ENCODE measurements around the gene GRID1. TPM values are rescaled to one million over a fixed set of nuclear protein-coding genes. Genes with fewer than 3 reads are reported as not detected.

Gene GRID1
- total and polyA plus RNA-seq, 9 of the 15 experiments (the other 6 are each of a cell fraction or from before 2014, with no cell fraction given) = 0.01 to 7.2 (median 1.2) TPM

- no peaks in the 10 kb centered on the region for H3K9me1 ChIP-seq (ENCODE audit: control insufficient read depth, insufficient read depth, low read length)
- H3K4me2 ChIP-seq (ENCODE audit: insufficient read depth, low read length) = no peak overlapping the region
- intact Hi-C loops (cut with micrococcal nuclease) = no loop called here
- CTCF ChIA-PET (ENCODE audit: low intra/inter-chr PET ratio) = no interaction called here
- H3K36me3 ChIP-seq (ENCODE audit: control insufficient read depth, insufficient read depth, low read length) = no peaks in the 10 kb centered on the region
- FAIRE-seq = no peak
- 2% methylated on average over 5 of the region's 5 CpGs for WGBS (ENCODE audit: insufficient coverage, low coverage, missing lambda C conversion rate)
- H2AFZ ChIP-seq (ENCODE audit: low read depth, low read length) = no peak overlapping the region
- no peak overlapping the region for H3K27ac ChIP-seq (ENCODE audit: extremely low read depth, low read depth, low read length)
- no peak overlapping the region for H3K4me3 ChIP-seq
- H3K27me3 ChIP-seq (ENCODE audit: control insufficient read depth in 2 of 2, insufficient read depth in 2 of 2, low read length in 2 of 2) = peaks cover 0 to 3% of the 10 kb centered on the region in 2 experiments; a peak in 1 of 5 replicates
- TF ChIP-seq ERF (CRISPR knock-in tag; IDR thresholded peaks at IDR 0.05) = no peak
- no peak for TF ChIP-seq CAMTA2 (CRISPR knock-in tag; conservative IDR thresholded peaks at IDR 0.05)
- TF ChIP-seq CBFB (CRISPR knock-in tag; IDR thresholded peaks at IDR 0.05) = no peak
- no peak for TF ChIP-seq PRMT5 (CRISPR knock-in tag; IDR thresholded peaks at IDR 0.05)
- TF ChIP-seq ZNF436 (CRISPR knock-in tag; IDR thresholded peaks at IDR 0.05) = no peak
- no peak for TF ChIP-seq ZNF717 (CRISPR knock-in tag; IDR thresholded peaks at IDR 0.05)
- TF ChIP-seq EWSR1 (IDR thresholded peaks at IDR 0.05; ENCODE audit: borderline replicate concordance, low read depth, partially characterized antibody) = no peak
- no peak for TF ChIP-seq TEAD1 (CRISPR knock-in tag; IDR thresholded peaks at IDR 0.05)
- TF ChIP-seq ZNF561 (CRISPR knock-in tag; conservative IDR thresholded peaks at IDR 0.05) = no peak
- TF ChIP-seq ZNF316 (IDR thresholded peaks at IDR 0.05) = peak; percentile 75
- TF ChIP-seq ILK (tag; IDR thresholded peaks at IDR 0.05; ENCODE audit: borderline replicate concordance, low read depth) = no peak
- no peak for TF ChIP-seq GTF3C2 (IDR thresholded peaks at IDR 0.05; ENCODE audit: borderline replicate concordance, extremely low read depth, insufficient read length)
- no peak for TF ChIP-seq ZNF76 (CRISPR knock-in tag; IDR thresholded peaks at IDR 0.05; ENCODE audit: borderline replicate concordance)
- no peak for TF ChIP-seq SRF (CRISPR knock-in tag; IDR thresholded peaks at IDR 0.05)
- TF ChIP-seq MAFF (IDR thresholded peaks at IDR 0.05; ENCODE audit: low read length) = peak; percentile 53
- peak; percentile 48; the same call in 1 of the 2 replicates for TF ChIP-seq C11orf30 (IDR thresholded peaks at IDR 0.05; ENCODE audit: low read depth)
- TF ChIP-seq CXXC5 (CRISPR knock-in tag; IDR thresholded peaks at IDR 0.05) = no peak
- 0 out of 2 replicates have a peak, but pooled peaks have one; percentile 42 for TF ChIP-seq MAFG (tag; conservative IDR thresholded peaks at IDR 0.05)
- TF ChIP-seq ZNF140 (CRISPR knock-in tag; IDR thresholded peaks at IDR 0.05) = no peak
- H3K9me3 ChIP-seq (replicated peaks; ENCODE audit: control insufficient read depth, insufficient read depth, low read depth, low read length) = no peaks in the 10 kb centered on the region
- no peaks in the 10 kb centered on the region for H3K4me1 ChIP-seq (replicated peaks in 1 of 2; ENCODE audit: control insufficient read depth in 2 of 2, insufficient read depth in 2 of 2, low read length in 2 of 2)
- no TSS peak for BruUV-seq (replicated peaks)
- H3K79me2 ChIP-seq (ENCODE audit: control insufficient read depth, insufficient read depth, low read length) = no peaks in the 10 kb centered on the region
- in situ Hi-C loops (cut with MboI) = no loop called here
- no peaks in the 10 kb centered on the region; the same call in 1 of the 2 replicates for H4K20me1 ChIP-seq (replicated peaks; ENCODE audit: control insufficient read depth, insufficient read depth, low read length)
- H3K9ac ChIP-seq (ENCODE audit: insufficient read depth in 1 of 2, low read depth in 2 of 2, low read length in 2 of 2) = no peak overlapping the region
- POLR2A ChIA-PET = interaction anchor here (1.3 kb wide), 1 partner anchor 9 kb away, joined by 3 read pairs; no protein-coding TSS in a partner anchor
- DNase-seq (ENCODE audit: extremely low read depth in 1 of 4, low spot score in 3 of 4) = no peak
- ATAC-seq = no peak
These were observed 440.5 kb downstream of the GRID1 start for GRCh38 chr10:85926136-85926535.
